Lung (tissue), 12 donors: ENCODE measurements around the gene PNKD. TPM values are rescaled to one million over a fixed set of nuclear protein-coding genes. Genes with fewer than 3 reads are reported as not detected.

Experiments
- ATAC-seq: fragments of 200-7000 bp; cut with Tn5 transposase; one replicate; pipeline ENCODE4 v1.9.1; 2020; ENCODE audit warnings: moderate number of reproducible peaks; ENCODE audit not compliant: insufficient read depth, low FRiP score
- DNase-seq, 3 donors: peaks; one replicate each; pipeline ENCODE4 v3.0.0-alpha.2; 2013 to 2017
- H3K27ac ChIP-seq, 2 donors: one replicate each; pipeline ENCODE4 v1.5.1; 2013; ENCODE audit warnings: mild to moderate bottlenecking in 2 of 2, moderate library complexity in 2 of 2, control low read depth in 1 of 2, inconsistent platforms in 1 of 2, low read depth in 1 of 2, low read length in 1 of 2
- H3K27me3 ChIP-seq, 3 donors: one replicate each; pipeline ENCODE4 v1.5.1; 2013; ENCODE audit warnings: low read length in 2 of 3; ENCODE audit not compliant: control insufficient read depth in 3 of 3, insufficient read depth in 3 of 3
- H3K36me3 ChIP-seq, 4 donors: one replicate each; pipeline ENCODE4 v1.5.1; 2013; ENCODE audit warnings: low read length in 4 of 4, mild to moderate bottlenecking in 1 of 4, moderate library complexity in 1 of 4; ENCODE audit not compliant: control insufficient read depth in 4 of 4, insufficient read depth in 4 of 4
- H3K4me1 ChIP-seq, 5 donors: one replicate each; pipeline ENCODE4 v1.5.1; 2013; ENCODE audit warnings: low read length in 5 of 5, mild to moderate bottlenecking in 2 of 5, moderate library complexity in 1 of 5; ENCODE audit not compliant: control insufficient read depth in 5 of 5, insufficient read depth in 5 of 5
- H3K4me3 ChIP-seq: one replicate; pipeline ENCODE4 v1.5.1; 2013; ENCODE audit warnings: mild to moderate bottlenecking, control low read depth, moderate library complexity
- H3K9ac ChIP-seq, 2 donors: one replicate each; pipeline ENCODE4 v1.5.1; 2013; ENCODE audit warnings: low read length in 2 of 2, control low read depth in 1 of 2; ENCODE audit not compliant: insufficient read depth in 1 of 2
- H3K9me3 ChIP-seq, 4 donors: one replicate each; pipeline ENCODE4 v1.5.1; 2013; ENCODE audit warnings: low read length in 3 of 4, mild to moderate bottlenecking in 1 of 4, moderate library complexity in 1 of 4; ENCODE audit not compliant: control insufficient read depth in 4 of 4, insufficient read depth in 3 of 4
- WGBS, 2 donors: extraction: QIAGEN DNeasy Blood & Tissue Kit; methylation state at CpG; one replicate each; pipeline ENCODE4 v1.1.7; 2013; 5-methylcytosine and 5-hydroxymethylcytosine counted together
- polyA plus RNA-seq, 2 donors: library from polyadenylated mRNA; stranded (reverse); fragments of 200-250 nt; gene quantifications; one replicate each; pipeline ENCODE4 v1.2.1, GENCODE V29; 2013
- total RNA-seq, 2 donors: library from RNA; depleted of rRNA in 1 of 2; stranded (reverse); fragments of >200 nt in 1 of 2; gene quantifications; one replicate each; pipeline ENCODE4 v1.2.1, GENCODE V29; 2014 to 2021
- TF ChIP-seq, protein P1 (sequence below): IDR thresholded peaks from 2 replicates; pipeline ENCODE4 v1.5.1; 2012; ENCODE audit warnings: mild to moderate bottlenecking; ENCODE audit errors: control extremely low read depth, extremely low read depth
- donor health status: control.
- donor health status: control.
- donor health status: Bipolar disorder and iron deficiency.
- donor health status: healthy.
- donor health status: DM: yes; HTN: yes; CAD: no.

The PNKD gene
- total and polyA plus RNA-seq, 4 donors, result 83.8 to 137 (median 114) TPM

- no peaks in the 10 kb centered on the region for H3K27me3 ChIP-seq
- DNase-seq (no peak), ATAC-seq (no peak)
- H3K4me3 ChIP-seq, result no peak overlapping the region
- peaks cover 4 to 21% (median 11%) of the 10 kb centered on the region in 5 donors for H3K4me1 ChIP-seq
- 74 to 75% methylated on average over 4 of the region's 4 CpGs for WGBS, 2 donors
- no peak overlapping the region for H3K27ac ChIP-seq
- H3K36me3 ChIP-seq, result peaks cover 25 to 54% (median 40%) of the 10 kb centered on the region in 4 donors
- TF ChIP-seq, protein P1, sequence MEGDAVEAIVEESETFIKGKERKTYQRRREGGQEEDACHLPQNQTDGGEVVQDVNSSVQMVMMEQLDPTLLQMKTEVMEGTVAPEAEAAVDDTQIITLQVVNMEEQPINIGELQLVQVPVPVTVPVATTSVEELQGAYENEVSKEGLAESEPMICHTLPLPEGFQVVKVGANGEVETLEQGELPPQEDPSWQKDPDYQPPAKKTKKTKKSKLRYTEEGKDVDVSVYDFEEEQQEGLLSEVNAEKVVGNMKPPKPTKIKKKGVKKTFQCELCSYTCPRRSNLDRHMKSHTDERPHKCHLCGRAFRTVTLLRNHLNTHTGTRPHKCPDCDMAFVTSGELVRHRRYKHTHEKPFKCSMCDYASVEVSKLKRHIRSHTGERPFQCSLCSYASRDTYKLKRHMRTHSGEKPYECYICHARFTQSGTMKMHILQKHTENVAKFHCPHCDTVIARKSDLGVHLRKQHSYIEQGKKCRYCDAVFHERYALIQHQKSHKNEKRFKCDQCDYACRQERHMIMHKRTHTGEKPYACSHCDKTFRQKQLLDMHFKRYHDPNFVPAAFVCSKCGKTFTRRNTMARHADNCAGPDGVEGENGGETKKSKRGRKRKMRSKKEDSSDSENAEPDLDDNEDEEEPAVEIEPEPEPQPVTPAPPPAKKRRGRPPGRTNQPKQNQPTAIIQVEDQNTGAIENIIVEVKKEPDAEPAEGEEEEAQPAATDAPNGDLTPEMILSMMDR, result no peak
- H3K9me3 ChIP-seq, result no peaks in the 10 kb centered on the region
- H3K9ac ChIP-seq, result no peak overlapping the region
Observed at GRCh38 chr2:218274586-218274985, 4.3 kb downstream of the PNKD start.

DNA sequence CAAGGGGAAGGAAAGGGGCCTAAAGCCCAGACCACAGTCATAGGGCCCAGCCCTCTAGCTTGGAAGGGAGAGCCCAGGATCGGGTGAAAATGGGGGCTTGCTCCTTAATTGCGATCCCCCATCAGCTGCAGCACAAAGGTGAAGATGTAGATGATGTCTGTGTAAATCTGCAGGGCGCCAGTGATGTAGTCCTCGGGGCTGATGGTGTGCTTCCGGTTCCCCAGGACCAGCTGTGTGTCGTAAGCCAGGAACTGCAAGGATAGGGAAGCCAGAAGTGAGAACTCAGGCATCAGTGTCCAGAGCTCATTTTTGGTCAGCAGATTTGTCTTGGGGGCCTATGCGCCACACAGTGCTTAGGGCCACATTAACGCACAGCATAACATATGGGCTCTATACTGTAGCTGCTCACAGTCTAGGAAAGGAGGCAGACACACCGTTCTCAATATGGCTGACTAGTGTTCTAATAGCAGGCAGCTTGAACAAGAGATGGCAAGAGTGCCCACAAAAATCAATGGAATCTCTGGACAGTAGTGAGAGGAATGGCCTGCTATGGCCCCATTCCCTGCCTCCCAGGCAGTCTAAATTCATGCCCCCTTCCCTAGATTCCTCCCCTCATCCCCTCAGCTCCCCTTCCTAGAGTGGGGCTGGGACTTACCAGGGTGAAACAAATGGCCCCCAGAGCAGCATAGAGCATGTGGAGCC is 5.2 kb downstream of the PNKD start:
- Histone ChIP-seq H3K4me1 (peaks cover 4 to 21% (median 11%) of the 10 kb centered on the region in 5 donors), H3K9me3 (no peaks in the 10 kb centered on the region), H3K9ac (no peak overlapping the region), H3K27ac (no peak overlapping the region), H3K4me3 (no peak overlapping the region), H3K36me3 (peaks cover 25 to 63% (median 44%) of the 10 kb centered on the region in 4 donors), H3K27me3 (no peaks in the 10 kb centered on the region)
- DNase-seq, result no peak
- no peak for ATAC-seq
- 56 to 85% methylated on average over 9 of the region's 9 CpGs for WGBS, 2 donors
- TF ChIP-seq, protein P1, result no peak

DNA sequence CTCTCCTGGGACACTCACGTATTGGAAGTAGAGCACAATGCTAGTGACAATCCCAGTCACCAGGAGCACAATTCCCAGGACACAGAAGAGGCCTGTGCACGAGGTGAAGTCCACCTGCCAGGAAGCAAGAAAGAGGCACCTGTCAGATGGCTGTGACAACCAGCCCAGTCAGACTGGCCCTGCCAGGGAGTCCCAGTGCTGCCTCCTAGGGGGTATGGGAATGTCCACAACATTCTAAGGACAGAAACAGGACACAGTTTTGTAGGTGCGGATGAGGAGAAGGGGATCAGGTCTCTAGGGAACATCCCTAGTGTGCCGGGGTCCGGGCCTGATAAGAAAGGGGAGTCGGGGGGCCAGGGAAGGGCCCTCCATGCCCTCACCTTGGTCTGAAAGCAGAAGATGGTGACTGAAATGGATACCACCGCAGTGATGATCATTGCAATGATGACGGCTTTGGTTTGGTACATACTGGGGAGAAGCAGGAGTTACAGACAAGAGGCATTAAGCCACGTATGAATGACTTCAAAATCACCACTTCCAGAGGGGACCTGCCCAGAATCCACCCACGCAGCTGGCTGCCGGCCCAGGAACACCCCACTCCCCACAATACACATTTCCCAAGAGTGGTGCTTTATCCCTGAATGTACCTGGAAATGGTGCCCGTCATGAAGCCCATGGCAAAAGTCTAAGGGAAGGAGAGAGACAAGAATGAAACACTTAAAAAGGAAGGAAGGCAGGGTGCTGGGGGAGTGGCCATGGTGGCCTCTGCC is 6.9 kb downstream of the PNKD start:
- H3K9me3 ChIP-seq, result no peaks in the 10 kb centered on the region
- 85 to 90% methylated on average over 12 of the region's 12 CpGs for WGBS, 2 donors
- no peak overlapping the region for H3K9ac ChIP-seq
- DNase-seq (no peak), ATAC-seq (no peak)
- H3K36me3 ChIP-seq, result peaks cover 25 to 71% (median 46%) of the 10 kb centered on the region in 4 donors
- no peak overlapping the region for H3K4me3 ChIP-seq
- H3K27me3 ChIP-seq, result no peaks in the 10 kb centered on the region
- peaks cover 3 to 11% (median 5%) of the 10 kb centered on the region in 5 donors for H3K4me1 ChIP-seq
- no peak overlapping the region for H3K27ac ChIP-seq
- TF ChIP-seq, protein P1, result no peak
